Spleen (tissue), 11 donors: ENCODE measurements around the gene TENM4. TPM values are rescaled to one million over a fixed set of nuclear protein-coding genes. Genes with fewer than 3 reads are reported as not detected.

Experiments used
- DNase-seq: peaks from one replicate; pipeline ENCODE4 v3.0.0-alpha.2; 2020
- H3K27ac ChIP-seq, 8 donors: fragments of 200-600 bp; sonication (generic) in 7 of 8; 1 replicate in 4 of 8; 2 replicates in 4 of 8; pipeline versions ENCODE4 v1.5.0 to v1.8.0; 2016 to 2021; ENCODE audit warnings: inconsistent platforms in 4 of 8, mild to moderate bottlenecking in 4 of 8, moderate library complexity in 1 of 8
- H3K27me3 ChIP-seq, 7 donors: fragments of 200-600 bp; sonication (generic) in 6 of 7; replicated peaks in 1 of 7; 1 replicate in 4 of 7; 2 replicates in 3 of 7; pipeline versions ENCODE4 v1.5.0 to v1.8.0; 2016 to 2021; ENCODE audit warnings: inconsistent platforms in 3 of 7, mild to moderate bottlenecking in 1 of 7
- H3K36me3 ChIP-seq, 6 donors: fragments of 200-600 bp; sonication (generic) in 5 of 6; 1 replicate in 4 of 6; 2 replicates in 2 of 6; pipeline versions ENCODE4 v1.5.0 to v1.8.0; 2016 to 2021; ENCODE audit warnings: inconsistent platforms in 2 of 6
- H3K4me1 ChIP-seq, 6 donors: fragments of 200-600 bp; sonication (generic) in 5 of 6; 1 replicate in 3 of 6; 2 replicates in 3 of 6; pipeline versions ENCODE4 v1.5.0 to v1.8.0; 2016 to 2021; ENCODE audit warnings: inconsistent platforms in 3 of 6
- H3K4me3 ChIP-seq, 8 donors: fragments of 200-600 bp; sonication (generic) in 7 of 8; 1 replicate in 4 of 8; 2 replicates in 4 of 8; pipeline versions ENCODE4 v1.5.0 to v1.8.0; 2016 to 2021; ENCODE audit warnings: inconsistent platforms in 4 of 8, mild to moderate bottlenecking in 4 of 8, moderate library complexity in 2 of 8
- H3K9me3 ChIP-seq, 8 donors: fragments of 200-600 bp; sonication (generic) in 7 of 8; 1 replicate in 4 of 8; 2 replicates in 4 of 8; pipeline versions ENCODE4 v1.5.0 to v1.8.0; 2016 to 2021; ENCODE audit warnings: inconsistent platforms in 4 of 8
- CTCF ChIP-seq, 11 experiments: fragments of 200-600 bp in 7 of 11; fragments of 450-650 bp in 4 of 11; sonication (generic) in 4 of 11; IDR thresholded peaks in 8 of 11; conservative IDR thresholded peaks in 3 of 11; 1 replicate in 7 of 11; 2 replicates in 4 of 11; pipeline versions ENCODE4 v1.4.0 to v1.8.0; 2016 to 2021; ENCODE audit warnings: antibody characterized with exemption in 11 of 11, inconsistent platforms in 4 of 11, mild to moderate bottlenecking in 1 of 11
- POLR2A ChIP-seq, 3 donors: fragments of 450-650 bp; IDR thresholded peaks; one replicate each; pipeline ENCODE4 v1.5.1; 2017; ENCODE audit warnings: antibody characterized with exemption in 3 of 3, mild to moderate bottlenecking in 1 of 3
- POLR2AphosphoS5 ChIP-seq, 3 donors: sonication (generic); formaldehyde crosslinking; IDR thresholded peaks; one replicate each; pipeline ENCODE4 v1.5.1; 2017; ENCODE audit warnings: antibody characterized with exemption in 3 of 3
- WGBS, 5 donors: extraction: QIAGEN DNeasy Blood & Tissue Kit in 3 of 5; methylation state at CpG; one replicate each; pipeline versions ENCODE4 v1.1.5 to v1.1.7; 2013 to 2018; 5-methylcytosine and 5-hydroxymethylcytosine counted together
- intact Hi-C: fragments of 100-400 bp; cut with DNase I; formaldehyde crosslinking; loops from one replicate; pipeline ENCODE4 v1.15.0; 2023; ENCODE audit warnings: low total_unique reads
- polyA plus RNA-seq, 3 donors: library from polyadenylated mRNA; stranded (reverse); fragments of 200-250 nt; gene quantifications; one replicate each; pipeline ENCODE4 v1.2.1, GENCODE V29; 2013
- total RNA-seq, 7 donors: library from RNA; depleted of rRNA in 3 of 7; stranded (reverse); fragments of >200 nt in 3 of 7; fragmentation: NEBNext Ultra II Directional in 4 of 7; extraction: Animal tissue kit (Norgen Biotek cat#: 25700) in 4 of 7; gene quantifications; one replicate each; pipeline versions ENCODE4 v1.1.0 to v1.2.1, GENCODE V29; 2016 to 2021
- donor health status: healthy with polysubstance abuse.
- donor health status: DM: no; HTN: no; CAD: no; lungs with moderate emphysema.
- donor health status: DM: no; HTN: no; CAD: no.
- donor health status: Bipolar disorder and iron deficiency.
- donor health status: healthy.
- donor health status: DM: no; HTN: no; CAD: no.
- donor health status: DM: yes; HTN: yes; CAD: no.

The TENM4 gene
- total and polyA plus RNA-seq, 10 donors = 0.09 to 4.5 (median 1.2) TPM

GRCh38 chr11:79425463-79425862, 15.4 kb downstream of the TENM4 start:
- WGBS, 5 donors = 64 to 86% (median 74%) methylated on average over 2 of the region's 2 CpGs
- H3K36me3 ChIP-seq = no peaks in the 10 kb centered on the region
- intact Hi-C loops = no loop called here
- H3K4me3 ChIP-seq = no peak overlapping the region
- no peaks in the 10 kb centered on the region for H3K9me3 ChIP-seq
- no peak for DNase-seq
- no peak overlapping the region for H3K27ac ChIP-seq
- TF ChIP-seq CTCF (IDR thresholded peaks at IDR 0.05 in 8 of 11, conservative IDR thresholded peaks at IDR 0.05 in 3 of 11) (no peak), POLR2AphosphoS5 (IDR thresholded peaks at IDR 0.05) (no peak), POLR2A (IDR thresholded peaks at IDR 0.05) (no peak)
- H3K27me3 ChIP-seq = peaks cover 0 to 2% (median 0%) of the 10 kb centered on the region in 7 donors
- H3K4me1 ChIP-seq = no peaks in the 10 kb centered on the region

- Histone ChIP-seq H3K9me3 (no peaks in the 10 kb centered on the region), H3K27me3 (no peaks in the 10 kb centered on the region), H3K36me3 (no peaks in the 10 kb centered on the region), H3K27ac (no peak overlapping the region), H3K4me1 (no peaks in the 10 kb centered on the region), H3K4me3 (no peak overlapping the region)
- 50 to 82% (median 74%) methylated on average over 3 of the region's 3 CpGs for WGBS, 5 donors
- intact Hi-C loops = no loop called here
- no peak for TF ChIP-seq POLR2A (IDR thresholded peaks at IDR 0.05)
- no peak for DNase-seq
These were observed 17.1 kb downstream of the TENM4 start for GRCh38 chr11:79423736-79424135.

GRCh38 chr11:79422866-79423265, 18.0 kb downstream of the TENM4 start:
- Histone ChIP-seq H3K4me1 (no peaks in the 10 kb centered on the region), H3K27me3 (no peaks in the 10 kb centered on the region), H3K4me3 (no peak overlapping the region), H3K27ac (no peak overlapping the region), H3K9me3 (no peaks in the 10 kb centered on the region), H3K36me3 (no peaks in the 10 kb centered on the region)
- DNase-seq = no peak
- WGBS, 5 donors = 82 to 94% (median 85%) methylated on average over 2 of the region's 2 CpGs
- intact Hi-C loops = no loop called here
- no peak for TF ChIP-seq POLR2A (IDR thresholded peaks at IDR 0.05)
- no peak for TF ChIP-seq CTCF (IDR thresholded peaks at IDR 0.05 in 8 of 11, conservative IDR thresholded peaks at IDR 0.05 in 3 of 11)
- TF ChIP-seq POLR2AphosphoS5 (IDR thresholded peaks at IDR 0.05) = no peak

- Histone ChIP-seq H3K4me3 (no peak overlapping the region), H3K36me3 (no peaks in the 10 kb centered on the region), H3K27ac (no peak overlapping the region), H3K9me3 (no peaks in the 10 kb centered on the region), H3K4me1 (no peaks in the 10 kb centered on the region), H3K27me3 (no peaks in the 10 kb centered on the region)
- intact Hi-C loops = no loop called here
- no peak for TF ChIP-seq POLR2A (IDR thresholded peaks at IDR 0.05)
- no peak for DNase-seq
- WGBS, 5 donors = 66 to 82% (median 73%) methylated on average over 4 of the region's 4 CpGs
These were observed 19.0 kb downstream of the TENM4 start for GRCh38 chr11:79421820-79422219.

- TF ChIP-seq CTCF (IDR thresholded peaks at IDR 0.05 in 8 of 11, conservative IDR thresholded peaks at IDR 0.05 in 3 of 11) (no peak), POLR2AphosphoS5 (IDR thresholded peaks at IDR 0.05) (no peak), POLR2A (IDR thresholded peaks at IDR 0.05) (no peak)
- 71 to 88% (median 82%) methylated on average over 5 of the region's 5 CpGs for WGBS, 5 donors
- peaks cover 0 to 12% (median 3%) of the 10 kb centered on the region in 8 donors for H3K9me3 ChIP-seq
- DNase-seq = no peak
- H3K27ac ChIP-seq = no peak overlapping the region
- intact Hi-C loops = no loop called here
- no peaks in the 10 kb centered on the region for H3K36me3 ChIP-seq
- no peaks in the 10 kb centered on the region for H3K4me1 ChIP-seq
- no peaks in the 10 kb centered on the region for H3K27me3 ChIP-seq
- H3K4me3 ChIP-seq = no peak overlapping the region
These were observed 21.7 kb downstream of the TENM4 start for GRCh38 chr11:79419120-79419519.
